ENCODE measurements around the gene PCSK5. TPM values are rescaled to one million over a fixed set of nuclear protein-coding genes. Genes with fewer than 3 reads are reported as not detected.

Gene PCSK5
- polyA plus RNA-seq, 3 donors = 4.8 to 13.0 (median 7.1) TPM

GRCh38 chr9:75930190-75930589, 39.7 kb downstream of the PCSK5 start:
- H3K27ac Mint-ChIP-seq = no peak overlapping the region
- peaks cover 37% of the 10 kb centered on the region for H4K20me1 ChIP-seq (ENCODE audit: insufficient read depth, low read length)
- H3K4me2 ChIP-seq (replicated peaks; ENCODE audit: extremely low read depth, low read length, poor library complexity, severe bottlenecking) = no peak overlapping the region
- H3K36me3 Mint-ChIP-seq = peaks cover 29 to 30% of the 10 kb centered on the region in 2 donors
- H3K4me3 Mint-ChIP-seq = no peak overlapping the region
- no peak for DNase-seq
- H3K27me3 Mint-ChIP-seq (ENCODE audit: low read depth in 3 of 3) = peaks cover 0 to 3% (median 2%) of the 10 kb centered on the region in 3 donors
- peaks cover 7 to 31% of the 10 kb centered on the region in 2 donors for H3K36me3 ChIP-seq (replicated peaks in 1 of 2; ENCODE audit: control insufficient read depth in 1 of 2, insufficient read depth in 2 of 2, low read length in 2 of 2)
- no peak overlapping the region for H3K4me3 ChIP-seq (replicated peaks in 1 of 3; ENCODE audit: low read depth in 2 of 3, low read length in 3 of 3)
- no peak overlapping the region for H3K9ac ChIP-seq (ENCODE audit: insufficient read depth, low read length, poor library complexity, severe bottlenecking)
- H3K9me3 ChIP-seq (replicated peaks in 1 of 2; ENCODE audit: control insufficient read depth in 1 of 2, insufficient read depth in 1 of 2, low read length in 2 of 2) = no peaks in the 10 kb centered on the region
- no peak overlapping the region for H3K27ac ChIP-seq (ENCODE audit: low read depth in 1 of 2, low read length in 2 of 2)
- H3K4me1 ChIP-seq (ENCODE audit: control insufficient read depth in 1 of 2, insufficient read depth in 2 of 2, low read length in 2 of 2) = peaks cover 0 to 3% of the 10 kb centered on the region in 2 donors
- TF ChIP-seq, protein P1, sequence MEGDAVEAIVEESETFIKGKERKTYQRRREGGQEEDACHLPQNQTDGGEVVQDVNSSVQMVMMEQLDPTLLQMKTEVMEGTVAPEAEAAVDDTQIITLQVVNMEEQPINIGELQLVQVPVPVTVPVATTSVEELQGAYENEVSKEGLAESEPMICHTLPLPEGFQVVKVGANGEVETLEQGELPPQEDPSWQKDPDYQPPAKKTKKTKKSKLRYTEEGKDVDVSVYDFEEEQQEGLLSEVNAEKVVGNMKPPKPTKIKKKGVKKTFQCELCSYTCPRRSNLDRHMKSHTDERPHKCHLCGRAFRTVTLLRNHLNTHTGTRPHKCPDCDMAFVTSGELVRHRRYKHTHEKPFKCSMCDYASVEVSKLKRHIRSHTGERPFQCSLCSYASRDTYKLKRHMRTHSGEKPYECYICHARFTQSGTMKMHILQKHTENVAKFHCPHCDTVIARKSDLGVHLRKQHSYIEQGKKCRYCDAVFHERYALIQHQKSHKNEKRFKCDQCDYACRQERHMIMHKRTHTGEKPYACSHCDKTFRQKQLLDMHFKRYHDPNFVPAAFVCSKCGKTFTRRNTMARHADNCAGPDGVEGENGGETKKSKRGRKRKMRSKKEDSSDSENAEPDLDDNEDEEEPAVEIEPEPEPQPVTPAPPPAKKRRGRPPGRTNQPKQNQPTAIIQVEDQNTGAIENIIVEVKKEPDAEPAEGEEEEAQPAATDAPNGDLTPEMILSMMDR (IDR thresholded peaks at IDR 0.05) = no peak
- no peaks in the 10 kb centered on the region for H3K79me2 ChIP-seq (ENCODE audit: insufficient read depth, low read length)
- H3K9me3 Mint-ChIP-seq = peaks cover 0 to 1% (median 0%) of the 10 kb centered on the region in 7 donors
- WGBS (ENCODE audit: insufficient coverage) = 100% methylated on average over 1 of the region's 4 CpGs
- H2AFZ ChIP-seq (ENCODE audit: insufficient read depth, low read depth, low read length, poor library complexity, severe bottlenecking) = no peak overlapping the region
- peaks cover 8% of the 10 kb centered on the region for H3K4me1 Mint-ChIP-seq
- H3K27me3 ChIP-seq (ENCODE audit: control insufficient read depth in 2 of 2, insufficient read depth in 2 of 2, low read length in 2 of 2) = no peaks in the 10 kb centered on the region
- intact Hi-C loops (cut with micrococcal nuclease) = no loop called here

DNA sequence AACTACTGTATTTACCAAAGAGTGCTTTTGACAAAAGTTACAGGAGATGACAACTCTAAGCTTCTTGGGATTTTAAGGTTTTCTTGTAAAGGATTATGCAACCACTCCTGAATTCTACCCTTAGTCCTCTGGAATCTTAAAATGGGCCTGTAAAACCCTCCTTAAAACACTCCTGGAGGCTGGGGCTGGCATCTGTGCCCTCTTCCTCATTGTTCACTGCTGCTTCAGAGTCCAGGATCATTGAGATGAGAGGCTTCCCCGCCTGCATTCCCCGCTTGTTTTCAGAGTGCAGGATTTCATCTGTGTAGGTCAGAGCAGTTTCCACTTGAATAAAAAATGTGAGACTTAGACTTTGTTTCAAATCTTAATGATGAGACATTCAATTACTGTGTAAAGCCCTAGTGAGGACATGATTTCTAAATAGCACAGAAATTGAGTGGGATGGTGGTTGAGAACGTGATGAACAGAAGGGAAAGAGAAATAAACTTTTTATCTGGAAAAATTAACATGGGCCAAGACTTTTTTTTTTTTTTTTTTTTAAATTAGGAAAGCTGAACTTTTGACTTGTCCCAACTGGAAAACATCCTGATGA, 40.4 kb downstream of the PCSK5 start:
- Mint-ChIP-seq H3K9me3 (peaks cover 0 to 1% (median 0%) of the 10 kb centered on the region in 7 donors), H3K4me3 (no peak overlapping the region), H3K27me3 (ENCODE audit: low read depth in 3 of 3) (peaks cover 0 to 3% (median 2%) of the 10 kb centered on the region in 3 donors), H3K27ac (no peak overlapping the region), H3K36me3 (peaks cover 33 to 34% of the 10 kb centered on the region in 2 donors), H3K4me1 (peaks cover 7% of the 10 kb centered on the region)
- peaks cover 31% of the 10 kb centered on the region for H4K20me1 ChIP-seq (ENCODE audit: insufficient read depth, low read length)
- H3K4me1 ChIP-seq (ENCODE audit: control insufficient read depth in 1 of 2, insufficient read depth in 2 of 2, low read length in 2 of 2) = peaks cover 0 to 3% of the 10 kb centered on the region in 2 donors
- no peak overlapping the region for H3K9ac ChIP-seq (ENCODE audit: insufficient read depth, low read length, poor library complexity, severe bottlenecking)
- TF ChIP-seq, protein P1 (IDR thresholded peaks at IDR 0.05) = no peak
- no peaks in the 10 kb centered on the region for H3K9me3 ChIP-seq (replicated peaks in 1 of 2; ENCODE audit: control insufficient read depth in 1 of 2, insufficient read depth in 1 of 2, low read length in 2 of 2)
- H3K27ac ChIP-seq (ENCODE audit: low read depth in 1 of 2, low read length in 2 of 2) = no peak overlapping the region
- 100% methylated on average over 2 of the region's 3 CpGs for WGBS (ENCODE audit: insufficient coverage)
- no peaks in the 10 kb centered on the region for H3K79me2 ChIP-seq (ENCODE audit: insufficient read depth, low read length)
- no peak overlapping the region for H3K4me3 ChIP-seq (replicated peaks in 1 of 3; ENCODE audit: low read depth in 2 of 3, low read length in 3 of 3)
- no peak overlapping the region for H2AFZ ChIP-seq (ENCODE audit: insufficient read depth, low read depth, low read length, poor library complexity, severe bottlenecking)
- no peak overlapping the region for H3K4me2 ChIP-seq (replicated peaks; ENCODE audit: extremely low read depth, low read length, poor library complexity, severe bottlenecking)
- intact Hi-C loops (cut with micrococcal nuclease) = no loop called here
- peaks cover 7 to 37% of the 10 kb centered on the region in 2 donors for H3K36me3 ChIP-seq (replicated peaks in 1 of 2; ENCODE audit: control insufficient read depth in 1 of 2, insufficient read depth in 2 of 2, low read length in 2 of 2)
- no peak for DNase-seq
- no peaks in the 10 kb centered on the region for H3K27me3 ChIP-seq (ENCODE audit: control insufficient read depth in 2 of 2, insufficient read depth in 2 of 2, low read length in 2 of 2)
